H1 (cell line): Measurements from ENCODE around the gene ZNF846.

Experiments used
- CREB1 ChIP-seq: IDR thresholded peaks from 2 replicates; pipeline ENCODE4 v1.6.1; 2012; ENCODE audit warnings: inconsistent platforms
- EZH2 ChIP-seq: fragments of 200-600 bp; sonication (generic); IDR thresholded peaks from 2 replicates; pipeline ENCODE4 v1.7.1; 2012; ENCODE audit warnings: low read depth, mild to moderate bottlenecking, moderate library complexity, low read length, inconsistent platforms; ENCODE audit not compliant: severe bottlenecking
- JUN ChIP-seq: IDR thresholded peaks from 2 replicates; pipeline ENCODE4 v1.6.1; 2011; ENCODE audit warnings: low read depth, mild to moderate bottlenecking, improper control_type of control experiment, low read length
- PHF8 ChIP-seq: fragments of 200-600 bp; sonication (generic); conservative IDR thresholded peaks from 2 replicates; pipeline ENCODE4 v1.7.1; 2012; ENCODE audit warnings: low read depth, mild to moderate bottlenecking, inconsistent platforms, low read length, moderate library complexity
- SIN3A ChIP-seq, 2 experiments: IDR thresholded peaks in 1 of 2; conservative IDR thresholded peaks in 1 of 2; 2 replicates each; pipeline ENCODE4 v1.6.1; 2011 to 2012; ENCODE audit warnings: low read length in 2 of 2, improper control_type of control experiment in 1 of 2, low read depth in 1 of 2, mild to moderate bottlenecking in 1 of 2
- SRF ChIP-seq: IDR thresholded peaks from 2 replicates; pipeline ENCODE4 v1.6.1; 2011; ENCODE audit warnings: mild to moderate bottlenecking, low read depth, low read length, moderate library complexity
- ZNF274 ChIP-seq: IDR thresholded peaks from 2 replicates; pipeline ENCODE4 v1.7.0; 2012; ENCODE audit warnings: low read length, borderline replicate concordance; ENCODE audit errors: extremely low read depth
- TF ChIP-seq, protein P1 (sequence below), 3 experiments: IDR thresholded peaks; 1 replicate in 2 of 3; 2 replicates in 1 of 3; pipeline versions ENCODE4 v1.5.1 to v1.6.1; 2011; ENCODE audit warnings: low read length in 3 of 3, mild to moderate bottlenecking in 3 of 3, inconsistent platforms in 2 of 3, low read depth in 1 of 3, moderate library complexity in 1 of 3; ENCODE audit not compliant: insufficient read depth in 1 of 3; ENCODE audit errors: control extremely low read depth in 1 of 3
- TF ChIP-seq, protein P2 (sequence below): IDR thresholded peaks from 2 replicates; pipeline ENCODE4 v1.6.1; 2012; ENCODE audit warnings: inconsistent platforms

DNA sequence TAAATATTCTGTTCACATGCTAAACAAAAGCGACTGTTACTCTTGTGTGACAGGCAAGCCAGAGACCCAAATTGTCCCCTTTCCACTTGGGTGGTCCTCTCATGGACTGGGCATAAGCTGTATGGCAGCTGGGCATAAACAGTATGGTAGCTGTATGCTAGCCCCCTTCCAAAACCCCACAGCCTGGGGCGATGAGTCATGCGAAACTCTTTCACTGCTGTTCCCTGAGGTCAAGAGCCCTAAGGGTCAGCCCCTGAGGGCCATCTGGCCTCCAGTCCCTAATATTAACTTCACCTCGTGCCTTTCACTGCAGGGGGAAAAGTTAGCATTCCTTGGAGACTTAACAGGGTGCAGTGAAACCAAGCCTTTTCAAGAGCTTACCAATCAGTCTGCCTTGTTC, 48.0 kb downstream of the ZNF846 start:
- TF ChIP-seq, protein P1, sequence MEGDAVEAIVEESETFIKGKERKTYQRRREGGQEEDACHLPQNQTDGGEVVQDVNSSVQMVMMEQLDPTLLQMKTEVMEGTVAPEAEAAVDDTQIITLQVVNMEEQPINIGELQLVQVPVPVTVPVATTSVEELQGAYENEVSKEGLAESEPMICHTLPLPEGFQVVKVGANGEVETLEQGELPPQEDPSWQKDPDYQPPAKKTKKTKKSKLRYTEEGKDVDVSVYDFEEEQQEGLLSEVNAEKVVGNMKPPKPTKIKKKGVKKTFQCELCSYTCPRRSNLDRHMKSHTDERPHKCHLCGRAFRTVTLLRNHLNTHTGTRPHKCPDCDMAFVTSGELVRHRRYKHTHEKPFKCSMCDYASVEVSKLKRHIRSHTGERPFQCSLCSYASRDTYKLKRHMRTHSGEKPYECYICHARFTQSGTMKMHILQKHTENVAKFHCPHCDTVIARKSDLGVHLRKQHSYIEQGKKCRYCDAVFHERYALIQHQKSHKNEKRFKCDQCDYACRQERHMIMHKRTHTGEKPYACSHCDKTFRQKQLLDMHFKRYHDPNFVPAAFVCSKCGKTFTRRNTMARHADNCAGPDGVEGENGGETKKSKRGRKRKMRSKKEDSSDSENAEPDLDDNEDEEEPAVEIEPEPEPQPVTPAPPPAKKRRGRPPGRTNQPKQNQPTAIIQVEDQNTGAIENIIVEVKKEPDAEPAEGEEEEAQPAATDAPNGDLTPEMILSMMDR (IDR thresholded peaks at IDR 0.05; ENCODE audit: control extremely low read depth in 1 of 3, insufficient read depth in 1 of 3, low read depth in 1 of 3, low read length in 3 of 3): no peak
- no peak for TF ChIP-seq JUN
- no peak for TF ChIP-seq PHF8
- TF ChIP-seq, protein P2, sequence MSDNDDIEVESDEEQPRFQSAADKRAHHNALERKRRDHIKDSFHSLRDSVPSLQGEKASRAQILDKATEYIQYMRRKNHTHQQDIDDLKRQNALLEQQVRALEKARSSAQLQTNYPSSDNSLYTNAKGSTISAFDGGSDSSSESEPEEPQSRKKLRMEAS: no peak
- no peak for TF ChIP-seq CREB1
- no peak for TF ChIP-seq ZNF274
- TF ChIP-seq SRF: no peak
- no peak for TF ChIP-seq EZH2
- TF ChIP-seq SIN3A (conservative IDR thresholded peaks at IDR 0.05 in 1 of 2, IDR thresholded peaks at IDR 0.05 in 1 of 2; ENCODE audit: low read depth in 1 of 2, low read length in 2 of 2): no peak
